HCT116 (cell line): ENCODE data around the gene DGAT2.

Experiments used
- CEBPB ChIP-seq: IDR thresholded peaks from 2 replicates; pipeline ENCODE4 v1.6.1; 2012; ENCODE audit warnings: low read depth
- EZH2 ChIP-seq: fragments of 200-600 bp; sonication (generic); IDR thresholded peaks from 2 replicates; pipeline ENCODE4 v1.6.1; 2017; ENCODE audit warnings: antibody characterized with exemption, mixed run types
- POLR2A ChIP-seq: IDR thresholded peaks from 2 replicates; pipeline ENCODE4 v1.7.0; 2011; ENCODE audit warnings: borderline replicate concordance; ENCODE audit not compliant: insufficient read depth, insufficient read length; ENCODE audit errors: extremely low read depth
- RAD21 ChIP-seq: IDR thresholded peaks from 2 replicates; pipeline ENCODE4 v1.6.1; 2012; ENCODE audit warnings: low read depth, mild to moderate bottlenecking
- SIN3A ChIP-seq: IDR thresholded peaks from 2 replicates; pipeline ENCODE4 v1.6.1; 2012; ENCODE audit warnings: low read depth
- ZNF274 ChIP-seq: fragments of 200-500 bp; sonication (Bioruptor generic); IDR thresholded peaks from 2 replicates; pipeline ENCODE4 v1.6.1; 2014; ENCODE audit warnings: mild to moderate bottlenecking, low read depth, low read length, inconsistent platforms
- TF ChIP-seq, protein P1 (sequence below): IDR thresholded peaks from 2 replicates; pipeline ENCODE4 v1.6.1; 2012; ENCODE audit warnings: low read depth
- TF ChIP-seq, protein P2 (sequence below), 3 experiments: fragments of 200-600 bp in 1 of 3; sonication (generic) in 1 of 3; IDR thresholded peaks in 2 of 3; conservative IDR thresholded peaks in 1 of 3; 2 replicates each; pipeline ENCODE4 v1.5.1; 2012 to 2017; ENCODE audit warnings: low read depth in 2 of 3, low read length in 2 of 3, antibody characterized with exemption in 1 of 3, borderline replicate concordance in 1 of 3, control low read depth in 1 of 3, mild to moderate bottlenecking in 1 of 3, mixed read lengths in 1 of 3, mixed run types in 1 of 3, moderate library complexity in 1 of 3; ENCODE audit not compliant: insufficient read depth in 1 of 3
- TF ChIP-seq, protein P3 (sequence below): IDR thresholded peaks from 2 replicates; pipeline ENCODE4 v1.6.1; 2012

DNA sequence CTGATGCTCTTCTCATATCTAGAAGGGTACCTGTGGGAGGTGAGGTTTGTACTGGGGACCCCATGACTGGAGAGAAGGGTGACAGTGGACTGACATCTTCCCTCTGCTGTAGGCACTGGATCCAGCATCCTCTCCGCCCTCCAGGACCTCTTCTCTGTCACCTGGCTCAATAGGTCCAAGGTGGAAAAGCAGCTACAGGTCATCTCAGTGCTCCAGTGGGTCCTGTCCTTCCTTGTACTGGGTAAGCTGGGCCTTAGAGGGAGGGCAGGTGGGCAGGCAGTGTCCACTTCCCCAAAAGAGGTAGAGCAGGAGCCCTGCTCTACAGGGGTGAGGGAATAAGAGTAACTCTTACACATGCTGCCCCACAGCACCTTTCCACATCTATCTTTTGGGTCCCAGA lies 15.9 kb downstream of the DGAT2 start:
- TF ChIP-seq, protein P1, sequence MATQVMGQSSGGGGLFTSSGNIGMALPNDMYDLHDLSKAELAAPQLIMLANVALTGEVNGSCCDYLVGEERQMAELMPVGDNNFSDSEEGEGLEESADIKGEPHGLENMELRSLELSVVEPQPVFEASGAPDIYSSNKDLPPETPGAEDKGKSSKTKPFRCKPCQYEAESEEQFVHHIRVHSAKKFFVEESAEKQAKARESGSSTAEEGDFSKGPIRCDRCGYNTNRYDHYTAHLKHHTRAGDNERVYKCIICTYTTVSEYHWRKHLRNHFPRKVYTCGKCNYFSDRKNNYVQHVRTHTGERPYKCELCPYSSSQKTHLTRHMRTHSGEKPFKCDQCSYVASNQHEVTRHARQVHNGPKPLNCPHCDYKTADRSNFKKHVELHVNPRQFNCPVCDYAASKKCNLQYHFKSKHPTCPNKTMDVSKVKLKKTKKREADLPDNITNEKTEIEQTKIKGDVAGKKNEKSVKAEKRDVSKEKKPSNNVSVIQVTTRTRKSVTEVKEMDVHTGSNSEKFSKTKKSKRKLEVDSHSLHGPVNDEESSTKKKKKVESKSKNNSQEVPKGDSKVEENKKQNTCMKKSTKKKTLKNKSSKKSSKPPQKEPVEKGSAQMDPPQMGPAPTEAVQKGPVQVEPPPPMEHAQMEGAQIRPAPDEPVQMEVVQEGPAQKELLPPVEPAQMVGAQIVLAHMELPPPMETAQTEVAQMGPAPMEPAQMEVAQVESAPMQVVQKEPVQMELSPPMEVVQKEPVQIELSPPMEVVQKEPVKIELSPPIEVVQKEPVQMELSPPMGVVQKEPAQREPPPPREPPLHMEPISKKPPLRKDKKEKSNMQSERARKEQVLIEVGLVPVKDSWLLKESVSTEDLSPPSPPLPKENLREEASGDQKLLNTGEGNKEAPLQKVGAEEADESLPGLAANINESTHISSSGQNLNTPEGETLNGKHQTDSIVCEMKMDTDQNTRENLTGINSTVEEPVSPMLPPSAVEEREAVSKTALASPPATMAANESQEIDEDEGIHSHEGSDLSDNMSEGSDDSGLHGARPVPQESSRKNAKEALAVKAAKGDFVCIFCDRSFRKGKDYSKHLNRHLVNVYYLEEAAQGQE, result no peak
- TF ChIP-seq ZNF274 (no peak), SIN3A (no peak), RAD21 (no peak), POLR2A (no peak), EZH2 (no peak), CEBPB (no peak)
- TF ChIP-seq, protein P2, sequence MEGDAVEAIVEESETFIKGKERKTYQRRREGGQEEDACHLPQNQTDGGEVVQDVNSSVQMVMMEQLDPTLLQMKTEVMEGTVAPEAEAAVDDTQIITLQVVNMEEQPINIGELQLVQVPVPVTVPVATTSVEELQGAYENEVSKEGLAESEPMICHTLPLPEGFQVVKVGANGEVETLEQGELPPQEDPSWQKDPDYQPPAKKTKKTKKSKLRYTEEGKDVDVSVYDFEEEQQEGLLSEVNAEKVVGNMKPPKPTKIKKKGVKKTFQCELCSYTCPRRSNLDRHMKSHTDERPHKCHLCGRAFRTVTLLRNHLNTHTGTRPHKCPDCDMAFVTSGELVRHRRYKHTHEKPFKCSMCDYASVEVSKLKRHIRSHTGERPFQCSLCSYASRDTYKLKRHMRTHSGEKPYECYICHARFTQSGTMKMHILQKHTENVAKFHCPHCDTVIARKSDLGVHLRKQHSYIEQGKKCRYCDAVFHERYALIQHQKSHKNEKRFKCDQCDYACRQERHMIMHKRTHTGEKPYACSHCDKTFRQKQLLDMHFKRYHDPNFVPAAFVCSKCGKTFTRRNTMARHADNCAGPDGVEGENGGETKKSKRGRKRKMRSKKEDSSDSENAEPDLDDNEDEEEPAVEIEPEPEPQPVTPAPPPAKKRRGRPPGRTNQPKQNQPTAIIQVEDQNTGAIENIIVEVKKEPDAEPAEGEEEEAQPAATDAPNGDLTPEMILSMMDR (IDR thresholded peaks at IDR 0.05 in 2 of 3, conservative IDR thresholded peaks at IDR 0.05 in 1 of 3; ENCODE audit: borderline replicate concordance in 1 of 3, insufficient read depth in 1 of 3, low read depth in 2 of 3, low read length in 2 of 3), result no peak
- TF ChIP-seq, protein P3, sequence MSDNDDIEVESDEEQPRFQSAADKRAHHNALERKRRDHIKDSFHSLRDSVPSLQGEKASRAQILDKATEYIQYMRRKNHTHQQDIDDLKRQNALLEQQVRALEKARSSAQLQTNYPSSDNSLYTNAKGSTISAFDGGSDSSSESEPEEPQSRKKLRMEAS, result no peak
